HL-60 (cell line): ENCODE measurements around the gene PTPRD.

Experiments
- CTCF ChIP-seq: IDR thresholded peaks from one replicate; pipeline ENCODE4 v1.5.1; 2011; ENCODE audit warnings: low read length, control low read depth, inconsistent platforms; ENCODE audit not compliant: insufficient read depth
- SPI1 ChIP-seq: IDR thresholded peaks from 2 replicates; pipeline ENCODE4 v1.6.1; 2012; ENCODE audit warnings: low read depth, mild to moderate bottlenecking, borderline replicate concordance

GRCh38 chr9:9817176-9817575 lies 795.6 kb downstream of the PTPRD start:
- TF ChIP-seq CTCF (no peak), SPI1 (no peak)
